Colonic mucosa (tissue), 4 donors: ENCODE results near the gene MOB3B. TPM values are rescaled to one million over a fixed set of nuclear protein-coding genes. Genes with fewer than 3 reads are reported as not detected.

Experiments
- DNase-seq: peaks from one replicate; pipeline ENCODE4 v3.0.0-alpha.2; 2020
- H3K27ac ChIP-seq: fragments of 200-600 bp; one replicate; pipeline ENCODE4 v1.8.0; 2021
- H3K27me3 ChIP-seq: fragments of 200-600 bp; one replicate; pipeline ENCODE4 v1.8.0; 2021
- H3K36me3 ChIP-seq: fragments of 200-600 bp; one replicate; pipeline ENCODE4 v1.8.0; 2021
- H3K4me1 ChIP-seq: fragments of 200-600 bp; one replicate; pipeline ENCODE4 v1.8.0; 2021; ENCODE audit warnings: mild to moderate bottlenecking
- H3K4me3 ChIP-seq: fragments of 200-600 bp; one replicate; pipeline ENCODE4 v1.8.0; 2021
- H3K9ac ChIP-seq, 2 donors: one replicate each; pipeline ENCODE4 v1.7.0; 2013; ENCODE audit warnings: control low read depth in 2 of 2, low read depth in 2 of 2, low read length in 2 of 2
- H3K9me3 ChIP-seq: fragments of 200-600 bp; one replicate; pipeline ENCODE4 v1.8.0; 2021
- intact Hi-C: fragments of 100-400 bp; cut with DNase I; formaldehyde crosslinking; loops from one replicate; pipeline ENCODE4 v1.14.1; 2022
- total RNA-seq, 2 donors: library from RNA; stranded (reverse); fragmentation: NEBNext Ultra II Directional in 1 of 2; extraction: Animal tissue kit (Norgen Biotek cat#: 25700) in 1 of 2; gene quantifications; one replicate each; pipeline ENCODE4 v1.2.1, GENCODE V29; 2021
- TF ChIP-seq, protein P1 (sequence below): fragments of 200-600 bp; IDR thresholded peaks from one replicate; pipeline ENCODE4 v1.8.0; 2022; ENCODE audit warnings: antibody characterized with exemption, mild to moderate bottlenecking
- donor health status: healthy.
- donor health status: DM: no; HTN: no; CAD: no.
- donor health status: DM: no; HTN: no; CAD: no.

The MOB3B gene
- total RNA-seq, 2 donors from 2014 or later = 35.8 to 39.6 TPM

DNA sequence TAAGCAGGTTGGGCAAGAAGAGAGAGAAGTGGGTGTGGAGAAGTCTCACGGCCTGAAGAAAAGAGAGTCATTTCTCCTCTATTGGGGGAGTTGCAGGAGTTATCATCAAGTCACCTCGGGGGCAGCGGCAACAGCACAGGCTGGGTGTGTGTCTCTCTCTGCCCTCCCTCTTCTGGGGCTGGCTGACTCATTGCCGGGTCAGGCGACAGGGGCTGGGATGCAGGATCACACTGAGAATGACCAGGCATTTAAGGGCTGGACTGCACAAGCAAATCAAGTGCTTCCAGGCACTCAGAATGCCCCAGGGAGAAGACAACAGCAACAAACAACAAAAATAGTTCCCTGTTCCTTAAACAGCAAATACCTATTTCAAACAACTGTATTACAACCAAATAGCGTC lies 226.4 kb downstream of the MOB3B start:
- no peak for DNase-seq
- no peak overlapping the region for H3K4me3 ChIP-seq
- TF ChIP-seq, protein P1, sequence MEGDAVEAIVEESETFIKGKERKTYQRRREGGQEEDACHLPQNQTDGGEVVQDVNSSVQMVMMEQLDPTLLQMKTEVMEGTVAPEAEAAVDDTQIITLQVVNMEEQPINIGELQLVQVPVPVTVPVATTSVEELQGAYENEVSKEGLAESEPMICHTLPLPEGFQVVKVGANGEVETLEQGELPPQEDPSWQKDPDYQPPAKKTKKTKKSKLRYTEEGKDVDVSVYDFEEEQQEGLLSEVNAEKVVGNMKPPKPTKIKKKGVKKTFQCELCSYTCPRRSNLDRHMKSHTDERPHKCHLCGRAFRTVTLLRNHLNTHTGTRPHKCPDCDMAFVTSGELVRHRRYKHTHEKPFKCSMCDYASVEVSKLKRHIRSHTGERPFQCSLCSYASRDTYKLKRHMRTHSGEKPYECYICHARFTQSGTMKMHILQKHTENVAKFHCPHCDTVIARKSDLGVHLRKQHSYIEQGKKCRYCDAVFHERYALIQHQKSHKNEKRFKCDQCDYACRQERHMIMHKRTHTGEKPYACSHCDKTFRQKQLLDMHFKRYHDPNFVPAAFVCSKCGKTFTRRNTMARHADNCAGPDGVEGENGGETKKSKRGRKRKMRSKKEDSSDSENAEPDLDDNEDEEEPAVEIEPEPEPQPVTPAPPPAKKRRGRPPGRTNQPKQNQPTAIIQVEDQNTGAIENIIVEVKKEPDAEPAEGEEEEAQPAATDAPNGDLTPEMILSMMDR = no peak
- H3K9me3 ChIP-seq = no peaks in the 10 kb centered on the region
- H3K9ac ChIP-seq = no peak overlapping the region
- intact Hi-C loops = no loop called here
- no peaks in the 10 kb centered on the region for H3K27me3 ChIP-seq
- no peaks in the 10 kb centered on the region for H3K36me3 ChIP-seq
- H3K27ac ChIP-seq = no peak overlapping the region
- no peaks in the 10 kb centered on the region for H3K4me1 ChIP-seq

- Histone ChIP-seq H3K9ac (no peak within 1 kb of the TSS), H3K4me3 (no peak within 1 kb of the TSS), H3K36me3 (no peaks in the 10 kb centered on the region), H3K9me3 (no peaks in the 10 kb centered on the region), H3K4me1 (no peaks in the 10 kb centered on the region), H3K27ac (no peak within 1 kb of the TSS), H3K27me3 (no peaks in the 10 kb centered on the region)
- intact Hi-C loops = no loop called here
- TF ChIP-seq, protein P1 = no peak
- no peak for DNase-seq
These were observed 232.6 kb downstream of the MOB3B start, which contains the start of gene EQTN for GRCh38 chr9:27297050-27297449. EQTN (minus strand) TSS chr9:27297150; CDS start chr9:27297055, 95 bp downstream.

- Histone ChIP-seq H3K4me3 (no peak overlapping the region), H3K27ac (no peak overlapping the region), H3K9me3 (no peaks in the 10 kb centered on the region), H3K27me3 (no peaks in the 10 kb centered on the region), H3K9ac (no peak overlapping the region), H3K36me3 (no peaks in the 10 kb centered on the region), H3K4me1 (no peaks in the 10 kb centered on the region)
- TF ChIP-seq, protein P1 = no peak
- DNase-seq = no peak
- intact Hi-C loops = no loop called here
These were observed 235.6 kb downstream of the MOB3B start for GRCh38 chr9:27293996-27294395.

DNA sequence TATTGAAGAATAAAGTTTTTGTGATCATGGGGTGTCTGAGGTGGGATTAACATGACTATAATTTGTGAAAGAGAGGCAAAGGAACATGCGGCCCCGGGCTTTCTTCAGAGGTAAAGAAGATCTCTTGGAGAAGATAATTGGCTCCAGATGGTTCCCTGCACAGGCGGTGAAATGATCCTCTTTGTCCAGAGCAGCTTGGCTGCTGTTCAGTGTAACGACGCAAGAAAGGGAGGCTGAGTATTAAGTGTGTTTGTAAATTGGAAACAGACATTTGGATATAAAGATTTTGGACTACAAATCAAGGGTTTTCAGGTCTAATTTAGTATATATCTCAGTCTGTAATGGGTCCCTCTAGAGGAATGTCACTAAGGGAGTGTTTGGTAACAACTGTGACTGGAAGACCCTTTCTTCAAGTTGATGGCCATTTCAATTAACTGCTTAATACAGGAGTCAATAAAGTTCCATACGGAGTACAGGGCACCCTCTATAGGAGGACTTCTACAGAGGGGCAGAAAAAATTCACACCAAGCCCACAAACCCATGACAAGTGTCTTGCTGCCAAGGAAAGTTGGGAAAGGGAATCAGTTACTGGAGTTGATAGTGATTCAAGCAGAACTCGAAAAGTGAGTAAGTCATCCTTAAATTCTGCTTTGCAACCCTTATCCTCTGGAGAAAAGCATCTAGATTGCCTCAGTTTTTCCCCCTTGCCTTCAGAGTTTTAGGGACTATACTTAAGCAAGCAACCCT lies 236.8 kb downstream of the MOB3B start:
- DNase-seq = no peak
- Histone ChIP-seq H3K9me3 (no peaks in the 10 kb centered on the region), H3K4me3 (no peak overlapping the region), H3K27me3 (no peaks in the 10 kb centered on the region), H3K9ac (no peak overlapping the region), H3K27ac (no peak overlapping the region), H3K36me3 (no peaks in the 10 kb centered on the region), H3K4me1 (no peaks in the 10 kb centered on the region)
- TF ChIP-seq, protein P1 = no peak
- intact Hi-C loops = no loop called here

- intact Hi-C loops = no loop called here
- H3K9me3 ChIP-seq = no peaks in the 10 kb centered on the region
- TF ChIP-seq, protein P1 = no peak
These were observed 238.3 kb downstream of the MOB3B start for GRCh38 chr9:27291292-27291691.

More at GRCh38 chr9:27291292-27291691, 238.3 kb downstream of the MOB3B start:
- no peak overlapping the region for H3K27ac ChIP-seq
- no peak overlapping the region for H3K9ac ChIP-seq
- DNase-seq = no peak
- H3K27me3 ChIP-seq = no peaks in the 10 kb centered on the region
- no peaks in the 10 kb centered on the region for H3K36me3 ChIP-seq
- H3K4me1 ChIP-seq = no peaks in the 10 kb centered on the region
- H3K4me3 ChIP-seq = no peak overlapping the region
